Bone marrow (tissue), 2 donors: ENCODE results near the gene NR6A1.
"Not testable (repeated sequence)": the region's sequence is repeated elsewhere in the genome, so short reads cannot be mapped to it uniquely, and the experiment has no call there.

Experiments
- DNase-seq, 2 donors: peaks; one replicate each; lab custom pipeline; 2025; lab: John Stamatoyannopoulos, UW

NR6A1 gene

GRCh38 chr9:124776954-124777648 lies 6.0 kb upstream of the NR6A1 start, which contains the start of gene OLFML2A:
Gene OLFML2A (plus strand): TSS chr9:124777133. CDS start chr9:124777271, 138 bp downstream.
- no peak for DNase-seq

- DNase-seq = no peak
Observed at GRCh38 chr9:124776618-124776953, 5.5 kb upstream of the NR6A1 start.

- DNase-seq = peak; percentile 64 to 85
Observed at GRCh38 chr9:124774129-124774978, 3.2 kb upstream of the NR6A1 start.

- no peak for DNase-seq
Observed at GRCh38 chr9:124773473-124774128, 2.5 kb upstream of the NR6A1 start.

- DNase-seq = not testable (repeated sequence)
Observed at GRCh38 chr9:124772877-124773276, 1.8 kb upstream of the NR6A1 start.

GRCh38 chr9:124771867-124772679 lies 962 bp upstream of the NR6A1 start:
- DNase-seq = peak in 1 of 2 donors; percentile 28

- DNase-seq = no peak
Observed at GRCh38 chr9:124770359-124771020, 621 bp downstream of the NR6A1 start.

GRCh38 chr9:124769549-124770358 lies 1.4 kb downstream of the NR6A1 start:
- no peak for DNase-seq

- peak in 1 of 2 donors; percentile 7 for DNase-seq
Observed at GRCh38 chr9:124768750-124769548, 2.2 kb downstream of the NR6A1 start.

GRCh38 chr9:124768334-124768733 lies 2.8 kb downstream of the NR6A1 start:
- no peak for DNase-seq

GRCh38 chr9:124767821-124768220 lies 3.3 kb downstream of the NR6A1 start:
- no peak for DNase-seq

- no peak for DNase-seq
Observed at GRCh38 chr9:124766815-124767554, 4.1 kb downstream of the NR6A1 start.

- no peak for DNase-seq
Observed at GRCh38 chr9:124766326-124766725, 4.8 kb downstream of the NR6A1 start.

GRCh38 chr9:124765439-124765835 lies 5.7 kb downstream of the NR6A1 start:
- DNase-seq = no peak

- no peak for DNase-seq
Observed at GRCh38 chr9:124764774-124765438, 6.2 kb downstream of the NR6A1 start.

- no peak for DNase-seq
Observed at GRCh38 chr9:124762633-124763032, 8.5 kb downstream of the NR6A1 start.

- DNase-seq = no peak
Observed at GRCh38 chr9:124761710-124762109, 9.4 kb downstream of the NR6A1 start.

- no peak for DNase-seq
Observed at GRCh38 chr9:124761196-124761595, 9.9 kb downstream of the NR6A1 start.
